B cell (primary cell): ENCODE results near the gene DYNC1I1. TPM values are rescaled to one million over a fixed set of nuclear protein-coding genes. Genes with fewer than 3 reads are reported as not detected.

Source experiments
- ATAC-seq: fragments of 200-7000 bp; cut with Tn5 transposase; one replicate; pipeline ENCODE4 v1.10.0; 2021; ENCODE audit warnings: low read depth, mild to moderate bottlenecking, moderate number of reproducible peaks, moderate library complexity
- CTCF ChIA-PET: fragments of 350-600 bp; sonication (Branson Sonifier 250); formaldehyde crosslinking; loops from one replicate; lab custom pipeline; 2021; ENCODE audit warnings: antibody characterized with exemption, inconsistent platforms; lab: Charles Lee
- POLR2A ChIA-PET: fragments of 350-600 bp; sonication (Branson Sonifier 250); formaldehyde crosslinking; loops from one replicate; lab custom pipeline; 2021; ENCODE audit warnings: antibody characterized with exemption; lab: Charles Lee
- DNase-seq: peaks from one replicate; pipeline ENCODE4 v3.0.0; 2013
- H2AFZ ChIP-seq: 2 replicates; pipeline ENCODE4 v1.6.1; 2012; ENCODE audit warnings: mild to moderate bottlenecking, low read depth, low read length; ENCODE audit not compliant: insufficient read depth, poor library complexity, severe bottlenecking
- H3K27ac ChIP-seq, 2 donors: 1 replicate in 1 of 2; 2 replicates in 1 of 2; pipeline ENCODE4 v1.5.1; 2012 to 2013; ENCODE audit warnings: low read length in 2 of 2, mild to moderate bottlenecking in 2 of 2, moderate library complexity in 1 of 2
- H3K27me3 ChIP-seq, 4 experiments: fragments of 200-600 bp in 1 of 4; sonication (generic) in 1 of 4; replicated peaks in 1 of 4; 1 replicate in 2 of 4; 2 replicates in 2 of 4; pipeline versions ENCODE4 v1.6.1 to v1.7.0; 2013 to 2016; ENCODE audit warnings: low read length in 3 of 4, mild to moderate bottlenecking in 2 of 4, mixed read lengths in 1 of 4, moderate library complexity in 1 of 4; ENCODE audit not compliant: insufficient read depth in 4 of 4, control insufficient read depth in 3 of 4; ENCODE audit errors: control extremely low read depth in 1 of 4
- H3K36me3 ChIP-seq, 2 experiments: replicated peaks in 1 of 2; 1 replicate in 1 of 2; 2 replicates in 1 of 2; pipeline versions ENCODE4 v1.6.1 to v1.7.1; 2013; ENCODE audit warnings: low read length in 1 of 2; ENCODE audit not compliant: insufficient read depth in 2 of 2, control insufficient read depth in 1 of 2; ENCODE audit errors: control extremely low read depth in 1 of 2, extremely low read depth in 1 of 2
- H3K4me1 ChIP-seq, 2 donors: fragments of 200-600 bp in 1 of 2; sonication (generic) in 1 of 2; 1 replicate in 1 of 2; 2 replicates in 1 of 2; pipeline versions ENCODE4 v1.5.1 to v1.6.1; 2013 to 2017; ENCODE audit warnings: low read length in 2 of 2; ENCODE audit not compliant: control insufficient read depth in 2 of 2, insufficient read depth in 2 of 2
- H3K4me2 ChIP-seq: replicated peaks from 2 replicates; pipeline ENCODE3; 2012; ENCODE audit warnings: mild to moderate bottlenecking, low read depth, low read length; ENCODE audit not compliant: poor library complexity, severe bottlenecking
- H3K4me3 ChIP-seq, 5 experiments: fragments of 200-600 bp in 1 of 5; sonication (generic) in 1 of 5; 1 replicate in 3 of 5; 2 replicates in 2 of 5; pipeline versions ENCODE4 v1.5.1 to v1.7.0; 2011 to 2016; ENCODE audit warnings: low read length in 4 of 5, mild to moderate bottlenecking in 4 of 5, low read depth in 2 of 5, control low read depth in 1 of 5, moderate library complexity in 1 of 5; ENCODE audit not compliant: insufficient read depth in 1 of 5; ENCODE audit errors: control extremely low read depth in 1 of 5, extremely low read depth in 1 of 5
- H3K79me2 ChIP-seq: fragments of 200-600 bp; sonication (generic); one replicate; pipeline ENCODE4 v1.6.0; 2016; ENCODE audit warnings: low read length; ENCODE audit not compliant: control insufficient read depth, insufficient read depth
- H3K9ac ChIP-seq: fragments of 200-600 bp; sonication (generic); 2 replicates; pipeline ENCODE4 v1.6.1; 2017; ENCODE audit warnings: mild to moderate bottlenecking, low read length, moderate library complexity
- H3K9me3 ChIP-seq, 3 donors: one replicate each; pipeline versions ENCODE4 v1.6.1 to v1.7.1; 2013; ENCODE audit warnings: low read length in 2 of 3; ENCODE audit not compliant: control insufficient read depth in 2 of 3, insufficient read depth in 1 of 3; ENCODE audit errors: control extremely low read depth in 1 of 3
- H4K20me1 ChIP-seq: 2 replicates; pipeline ENCODE4 v1.6.0; 2012; ENCODE audit warnings: mild to moderate bottlenecking, low read length; ENCODE audit not compliant: insufficient read depth, control insufficient read depth, poor library complexity, severe bottlenecking
- H3K27ac Mint-ChIP-seq: one replicate; pipeline ENCODE4 v1.8.0; 2021; ENCODE audit warnings: mixed read lengths
- H3K27me3 Mint-ChIP-seq: one replicate; pipeline ENCODE4 v1.8.0; 2021; ENCODE audit warnings: mixed read lengths
- H3K4me1 Mint-ChIP-seq: one replicate; pipeline ENCODE4 v1.8.0; 2021; ENCODE audit warnings: mixed read lengths
- H3K4me3 Mint-ChIP-seq: one replicate; pipeline ENCODE4 v1.8.0; 2021; ENCODE audit warnings: mixed read lengths
- H3K9me3 Mint-ChIP-seq: one replicate; pipeline ENCODE4 v1.8.0; 2022; ENCODE audit warnings: mixed read lengths; ENCODE audit not compliant: insufficient read depth
- CTCF ChIP-seq: fragments of 200-600 bp; IDR thresholded peaks from one replicate; pipeline ENCODE4 v1.8.0; 2022; ENCODE audit warnings: antibody characterized with exemption, mild to moderate bottlenecking
- EZH2 ChIP-seq: IDR thresholded peaks from 2 replicates; pipeline ENCODE4 v1.6.1; 2012; ENCODE audit warnings: borderline replicate concordance, low read depth, mild to moderate bottlenecking, moderate library complexity, low read length; ENCODE audit not compliant: insufficient read depth, poor library complexity, severe bottlenecking
- WGBS: methylation state at CpG from one replicate; pipeline ENCODE4 v1.1.5; 2013; ENCODE audit warnings: missing lambda C conversion rate; ENCODE audit not compliant: insufficient coverage; 5-methylcytosine and 5-hydroxymethylcytosine counted together
- intact Hi-C: fragments of 100-400 bp; cut with micrococcal nuclease; formaldehyde crosslinking; loops from one replicate; pipeline ENCODE4 v1.10.0; 2022
- polyA plus RNA-seq: library from polyadenylated mRNA; depleted of rRNA; stranded (reverse); fragments of >200 nt; gene quantifications from 2 replicates; pipeline ENCODE4 v1.2.3, GENCODE V29; 2012
- total RNA-seq, 2 donors: library from RNA; stranded (reverse); fragments of 120-200 nt in 1 of 2; gene quantifications; 1 replicate in 1 of 2; 2 replicates in 1 of 2; pipeline versions ENCODE4 v1.2.3 to v1.2.4, GENCODE V29; 2013 to 2022

DYNC1I1 gene
- total and polyA plus RNA-seq, 2 donors (not counting 1 experiment from before 2014, with no cell fraction given), result not detected

DNA sequence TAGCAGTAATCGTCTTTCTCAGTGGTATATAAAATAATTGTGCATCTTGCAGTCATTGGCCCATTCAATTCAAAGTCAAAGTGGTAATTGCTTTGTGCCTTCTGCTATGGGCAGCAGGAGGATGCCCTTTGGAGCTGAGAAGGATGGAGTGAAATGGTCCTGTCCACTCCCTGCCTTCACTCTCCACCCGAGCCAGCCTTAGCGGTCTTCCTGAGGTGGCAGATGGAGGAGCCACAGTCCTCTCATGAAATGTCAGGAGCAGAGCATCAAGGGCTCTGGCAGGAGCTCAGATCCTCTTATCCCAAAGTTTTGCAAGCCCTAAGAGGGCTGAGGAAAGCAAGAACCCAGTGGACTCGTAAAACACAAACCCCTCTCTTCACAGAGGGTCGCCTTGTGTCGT lies 199.4 kb downstream of the DYNC1I1 start:
- Mint-ChIP-seq H3K4me3 (no peak overlapping the region), H3K27ac (no peak overlapping the region), H3K4me1 (no peaks in the 10 kb centered on the region), H3K27me3 (peaks cover under 1% of the 10 kb centered on the region), H3K9me3 (no peaks in the 10 kb centered on the region)
- peak; percentile 3 for DNase-seq
- ATAC-seq, result no peak
- POLR2A ChIA-PET, result no interaction called here
- intact Hi-C loops, result no loop called here
- TF ChIP-seq CTCF (no peak), EZH2 (no peak)
- H3K27me3 ChIP-seq, result no peaks in the 10 kb centered on the region
- CTCF ChIA-PET, result no interaction called here
- no peaks in the 10 kb centered on the region for H3K9me3 ChIP-seq
- no peaks in the 10 kb centered on the region for H3K36me3 ChIP-seq
- 73% methylated on average over 2 of the region's 6 CpGs for WGBS
- no peaks in the 10 kb centered on the region for H4K20me1 ChIP-seq
- H3K79me2 ChIP-seq, result no peaks in the 10 kb centered on the region
- no peak overlapping the region for H3K27ac ChIP-seq
- H3K4me2 ChIP-seq, result no peak overlapping the region
- H3K4me1 ChIP-seq, result no peaks in the 10 kb centered on the region
- H2AFZ ChIP-seq, result no peak overlapping the region
- no peak overlapping the region for H3K4me3 ChIP-seq
- no peak overlapping the region for H3K9ac ChIP-seq

DNA sequence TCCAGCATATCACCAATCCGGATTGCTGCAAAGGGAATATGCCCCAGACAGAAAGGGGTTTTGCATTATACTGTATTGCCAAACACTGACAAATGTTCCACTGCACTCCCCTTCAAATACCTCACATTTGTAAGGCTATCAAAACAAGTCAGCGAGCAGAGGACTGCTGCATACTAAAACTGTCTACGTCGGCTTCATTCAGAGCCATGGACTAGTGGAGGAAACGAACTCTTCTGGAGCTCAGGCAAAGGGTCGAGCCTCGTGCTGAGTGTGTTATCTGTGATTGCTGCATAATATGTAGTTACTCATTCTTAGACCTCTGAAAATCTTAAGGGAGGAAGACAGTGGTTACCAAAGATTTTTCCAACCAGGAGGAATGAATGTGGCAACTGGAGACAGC lies 200.2 kb downstream of the DYNC1I1 start:
- intact Hi-C loops, result no loop called here
- CTCF ChIA-PET, result no interaction called here

More for the DNA sequence above, 200.2 kb downstream of the DYNC1I1 start:
- no peaks in the 10 kb centered on the region for H3K9me3 Mint-ChIP-seq
- 83% methylated on average over 7 of the region's 7 CpGs for WGBS
- Histone ChIP-seq H3K4me2 (no peak overlapping the region), H2AFZ (no peak overlapping the region), H3K9me3 (no peaks in the 10 kb centered on the region), H3K36me3 (no peaks in the 10 kb centered on the region), H3K27me3 (no peaks in the 10 kb centered on the region), H3K4me1 (no peaks in the 10 kb centered on the region), H3K4me3 (no peak overlapping the region), H4K20me1 (no peaks in the 10 kb centered on the region), H3K9ac (no peak overlapping the region), H3K79me2 (no peaks in the 10 kb centered on the region), H3K27ac (no peak overlapping the region)
- ATAC-seq, result no peak
- POLR2A ChIA-PET, result no interaction called here
- H3K27ac Mint-ChIP-seq, result no peak overlapping the region
- DNase-seq, result no peak
- H3K4me3 Mint-ChIP-seq, result no peak overlapping the region
- H3K4me1 Mint-ChIP-seq, result no peaks in the 10 kb centered on the region
- TF ChIP-seq EZH2, result no peak
- TF ChIP-seq CTCF, result no peak
- no peaks in the 10 kb centered on the region for H3K27me3 Mint-ChIP-seq
